GM13976 (cell line): ENCODE measurements around the gene WDR53.

Source experiments
- DNase-seq: peaks from one replicate; pipeline ENCODE4 v3.0.0; 2012; ENCODE audit warnings: low spot score
- in situ Hi-C: fragments of 300-500 bp; cut with MboI; formaldehyde crosslinking; loops from one replicate; pipeline ENCODE4 v1.12.0; 2022; ENCODE audit warnings: low sequenced_read_pairs, mixed read lengths, inconsistent platforms; ENCODE audit not compliant: unreplicated experiment
- TF ChIP-seq, protein P1 (sequence below): IDR thresholded peaks from 2 replicates; pipeline ENCODE4 v1.5.1; 2012; ENCODE audit warnings: borderline replicate concordance, mild to moderate bottlenecking; ENCODE audit not compliant: insufficient read depth; ENCODE audit errors: extremely low read depth, missing control alignments, control extremely low read depth

The WDR53 gene

DNA sequence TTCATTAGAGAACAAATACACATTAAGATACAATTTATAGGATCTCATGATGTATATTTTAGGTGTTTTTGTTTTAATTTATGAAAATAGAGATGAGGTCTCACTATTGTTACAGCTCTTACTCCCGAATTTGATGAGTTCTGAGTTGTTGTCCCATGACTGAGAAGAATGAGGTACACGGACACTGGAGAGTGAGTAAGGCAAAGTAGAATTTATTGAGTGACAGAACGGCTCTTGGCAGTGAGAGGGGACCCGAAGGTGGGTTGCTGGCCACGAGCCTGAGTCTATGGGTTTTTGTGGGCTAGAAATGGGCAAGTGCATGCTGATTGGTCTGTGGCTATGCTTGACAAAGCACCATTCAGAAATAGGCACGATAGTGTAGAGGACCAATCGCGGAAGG, 61.7 kb downstream of the WDR53 start:
- TF ChIP-seq, protein P1, sequence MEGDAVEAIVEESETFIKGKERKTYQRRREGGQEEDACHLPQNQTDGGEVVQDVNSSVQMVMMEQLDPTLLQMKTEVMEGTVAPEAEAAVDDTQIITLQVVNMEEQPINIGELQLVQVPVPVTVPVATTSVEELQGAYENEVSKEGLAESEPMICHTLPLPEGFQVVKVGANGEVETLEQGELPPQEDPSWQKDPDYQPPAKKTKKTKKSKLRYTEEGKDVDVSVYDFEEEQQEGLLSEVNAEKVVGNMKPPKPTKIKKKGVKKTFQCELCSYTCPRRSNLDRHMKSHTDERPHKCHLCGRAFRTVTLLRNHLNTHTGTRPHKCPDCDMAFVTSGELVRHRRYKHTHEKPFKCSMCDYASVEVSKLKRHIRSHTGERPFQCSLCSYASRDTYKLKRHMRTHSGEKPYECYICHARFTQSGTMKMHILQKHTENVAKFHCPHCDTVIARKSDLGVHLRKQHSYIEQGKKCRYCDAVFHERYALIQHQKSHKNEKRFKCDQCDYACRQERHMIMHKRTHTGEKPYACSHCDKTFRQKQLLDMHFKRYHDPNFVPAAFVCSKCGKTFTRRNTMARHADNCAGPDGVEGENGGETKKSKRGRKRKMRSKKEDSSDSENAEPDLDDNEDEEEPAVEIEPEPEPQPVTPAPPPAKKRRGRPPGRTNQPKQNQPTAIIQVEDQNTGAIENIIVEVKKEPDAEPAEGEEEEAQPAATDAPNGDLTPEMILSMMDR = no peak
- no peak for DNase-seq
- in situ Hi-C loops = no loop called here

DNA sequence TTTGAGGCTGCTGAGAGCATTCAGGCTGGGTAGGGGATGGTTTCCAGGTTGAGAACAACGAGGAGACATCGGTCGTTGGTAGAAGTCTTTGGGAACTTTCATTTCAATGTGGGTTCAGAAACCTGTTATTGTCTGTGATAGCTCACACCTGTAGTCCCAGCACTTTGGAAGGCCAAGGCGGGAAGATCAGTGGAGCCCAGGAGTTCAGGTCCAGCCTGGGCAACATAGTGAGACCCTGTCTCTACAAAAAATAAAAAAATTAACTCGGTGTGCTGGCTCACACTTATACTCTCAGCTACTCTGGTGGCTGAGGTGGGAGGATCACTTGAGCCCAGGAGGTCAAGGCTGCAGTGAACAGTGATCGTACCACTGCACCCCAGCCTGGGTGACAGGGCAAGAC, 63.8 kb downstream of the WDR53 start:
- DNase-seq = no peak
- in situ Hi-C loops = no loop called here
- TF ChIP-seq, protein P1 = no peak
